Peyer's patch (tissue), 4 donors: Measurements from ENCODE around the gene ZNF664. TPM values are rescaled to one million over a fixed set of nuclear protein-coding genes. Genes with fewer than 3 reads are reported as not detected.
A peak's percentile ranks its signal among the peaks of the same experiment; 100 is the strongest.

Source experiments
- DNase-seq, 3 donors: peaks; one replicate each; pipeline ENCODE4 v3.0.0-alpha.2; 2017 to 2019
- H3K27ac ChIP-seq, 4 donors: fragments of 200-600 bp; sonication (generic); one replicate each; pipeline ENCODE4 v1.5.1; 2016 to 2019
- H3K27me3 ChIP-seq, 2 donors: fragments of 200-600 bp; sonication (generic); one replicate each; pipeline ENCODE4 v1.5.1; 2019
- H3K36me3 ChIP-seq, 3 donors: fragments of 200-600 bp; sonication (generic); one replicate each; pipeline ENCODE4 v1.5.1; 2016 to 2019
- H3K4me1 ChIP-seq, 4 donors: fragments of 200-600 bp; sonication (generic); one replicate each; pipeline ENCODE4 v1.5.1; 2016 to 2019
- H3K4me3 ChIP-seq, 4 donors: fragments of 200-600 bp; sonication (generic); 1 replicate in 3 of 4; 2 replicates in 1 of 4; pipeline ENCODE4 v1.5.1; 2016 to 2019; ENCODE audit warnings: mild to moderate bottlenecking in 1 of 4
- H3K9me3 ChIP-seq, 4 donors: fragments of 200-600 bp; sonication (generic); one replicate each; pipeline ENCODE4 v1.5.1; 2016 to 2019; ENCODE audit warnings: mild to moderate bottlenecking in 1 of 4
- CTCF ChIP-seq, 6 experiments: fragments of 450-650 bp in 4 of 6; fragments of 200-600 bp in 2 of 6; sonication (generic) in 1 of 6; IDR thresholded peaks; one replicate each; pipeline ENCODE4 v1.5.1; 2017 to 2019; ENCODE audit warnings: antibody characterized with exemption in 6 of 6, mild to moderate bottlenecking in 3 of 6, moderate library complexity in 1 of 6
- POLR2A ChIP-seq, 2 donors: fragments of 450-650 bp; IDR thresholded peaks; one replicate each; pipeline ENCODE4 v1.5.1; 2017; ENCODE audit warnings: antibody characterized with exemption in 2 of 2, mild to moderate bottlenecking in 2 of 2, moderate library complexity in 2 of 2
- total RNA-seq, 4 donors: library from RNA; depleted of rRNA; stranded (reverse); fragments of >200 nt; gene quantifications; one replicate each; pipeline ENCODE4 v1.1.0, GENCODE V29; 2016

ZNF664 gene
- total RNA-seq: 100 to 1,000 TPM in 3 of 4 donors, 10 to 100 TPM in 1; 75.9 to 160 (median 114) TPM

GRCh38 chr12:123972457-123973401, at the start of gene ZNF664, which contains the start of gene CCDC92:
ZNF664 (plus strand) TSS chr12:123973215; CDS start chr12:124012145, 38,930 bp downstream.
CCDC92 (minus strand) TSS chr12:123972831; CDS start chr12:123944305, 28,526 bp downstream.
- H3K27me3 ChIP-seq: no peaks in the 10 kb centered on the region
- TF ChIP-seq CTCF (IDR thresholded peaks at IDR 0.05): peak in 5 of 6 experiments; percentile 14 to 62 (median 42)
- TF ChIP-seq POLR2A (IDR thresholded peaks at IDR 0.05): peak; percentile 55 to 61
- DNase-seq: peak; percentile 93 to 98 (median 97)
- peak within 1 kb of the TSS; percentile 88 to 99 (median 91) for H3K27ac ChIP-seq
- H3K4me3 ChIP-seq: peak within 1 kb of the TSS; percentile 68 to 98 (median 92)
- H3K9me3 ChIP-seq: no peaks in the 10 kb centered on the region
- H3K36me3 ChIP-seq: peaks cover 0 to 14% (median 0%) of the 10 kb centered on the region in 3 donors
- H3K4me1 ChIP-seq: peaks cover 0 to 13% (median 0%) of the 10 kb centered on the region in 4 donors

- H3K27me3 ChIP-seq: no peaks in the 10 kb centered on the region
- no peaks in the 10 kb centered on the region for H3K4me1 ChIP-seq
- TF ChIP-seq CTCF (IDR thresholded peaks at IDR 0.05): no peak
- TF ChIP-seq POLR2A (IDR thresholded peaks at IDR 0.05): no peak
- no peaks in the 10 kb centered on the region for H3K36me3 ChIP-seq
- no peak for DNase-seq
- H3K27ac ChIP-seq: no peak overlapping the region
- no peak overlapping the region for H3K4me3 ChIP-seq
- no peaks in the 10 kb centered on the region for H3K9me3 ChIP-seq
These were observed 49.1 kb upstream of the ZNF664 start for GRCh38 chr12:123923927-123924326.

- no peaks in the 10 kb centered on the region for H3K36me3 ChIP-seq
- no peak for DNase-seq
- H3K4me1 ChIP-seq: no peaks in the 10 kb centered on the region
- no peaks in the 10 kb centered on the region for H3K9me3 ChIP-seq
- no peak overlapping the region for H3K4me3 ChIP-seq
- no peaks in the 10 kb centered on the region for H3K27me3 ChIP-seq
- H3K27ac ChIP-seq: no peak overlapping the region
- no peak for TF ChIP-seq CTCF (IDR thresholded peaks at IDR 0.05)
- no peak for TF ChIP-seq POLR2A (IDR thresholded peaks at IDR 0.05)
These were observed 48.5 kb upstream of the ZNF664 start for GRCh38 chr12:123924539-123924938.

- no peak overlapping the region for H3K27ac ChIP-seq
- H3K9me3 ChIP-seq: no peaks in the 10 kb centered on the region
- H3K36me3 ChIP-seq: no peaks in the 10 kb centered on the region
- DNase-seq: no peak
- no peaks in the 10 kb centered on the region for H3K27me3 ChIP-seq
- no peak overlapping the region for H3K4me3 ChIP-seq
- TF ChIP-seq POLR2A (IDR thresholded peaks at IDR 0.05) (no peak), CTCF (IDR thresholded peaks at IDR 0.05) (no peak)
- H3K4me1 ChIP-seq: no peaks in the 10 kb centered on the region
These were observed 44.6 kb upstream of the ZNF664 start for GRCh38 chr12:123928274-123928865.

- TF ChIP-seq POLR2A (IDR thresholded peaks at IDR 0.05) (no peak), CTCF (IDR thresholded peaks at IDR 0.05) (no peak)
- H3K4me1 ChIP-seq: no peaks in the 10 kb centered on the region
These were observed 44.1 kb upstream of the ZNF664 start for GRCh38 chr12:123928897-123929296.

More at GRCh38 chr12:123928897-123929296, 44.1 kb upstream of the ZNF664 start:
- Histone ChIP-seq H3K36me3 (no peaks in the 10 kb centered on the region), H3K9me3 (no peaks in the 10 kb centered on the region), H3K27me3 (no peaks in the 10 kb centered on the region), H3K4me3 (no peak overlapping the region), H3K27ac (no peak overlapping the region)
- no peak for DNase-seq
